Glutamatergic neuron (in vitro differentiated cells): ENCODE measurements around the gene C10orf53. TPM values are rescaled to one million over a fixed set of nuclear protein-coding genes. Genes with fewer than 3 reads are reported as not detected.
A peak's percentile ranks its signal among the peaks of the same experiment; 100 is the strongest.

Experiments used
- DNase-seq: peaks from one replicate; pipeline ENCODE4 v3.0.0; 2022
- H3K27ac Mint-ChIP-seq: one replicate; pipeline ENCODE4 v1.8.0; 2020; ENCODE audit warnings: mild to moderate bottlenecking, mixed read lengths, inconsistent platforms; ENCODE audit not compliant: unreplicated experiment
- H3K27me3 Mint-ChIP-seq: one replicate; pipeline ENCODE4 v1.8.0; 2020; ENCODE audit warnings: mild to moderate bottlenecking, moderate library complexity, mixed read lengths, inconsistent platforms; ENCODE audit not compliant: unreplicated experiment
- H3K36me3 Mint-ChIP-seq: one replicate; pipeline ENCODE4 v1.8.0; 2020; ENCODE audit warnings: mild to moderate bottlenecking, mixed read lengths, inconsistent platforms; ENCODE audit not compliant: unreplicated experiment
- H3K4me1 Mint-ChIP-seq: one replicate; pipeline ENCODE4 v1.8.0; 2020; ENCODE audit warnings: mild to moderate bottlenecking, low read depth, mixed read lengths, inconsistent platforms; ENCODE audit not compliant: unreplicated experiment
- H3K4me3 Mint-ChIP-seq: one replicate; pipeline ENCODE4 v1.8.0; 2020; ENCODE audit warnings: mild to moderate bottlenecking, mixed read lengths, inconsistent platforms; ENCODE audit not compliant: unreplicated experiment
- H3K9me3 Mint-ChIP-seq: one replicate; pipeline ENCODE4 v1.8.0; 2020; ENCODE audit warnings: mild to moderate bottlenecking, moderate library complexity, mixed read lengths, inconsistent platforms; ENCODE audit not compliant: unreplicated experiment
- total RNA-seq: library from RNA; stranded (reverse); fragmentation: NEBNext Ultra II Directional; extraction: Animal tissue kit (Norgen Biotek cat#: 25700); gene quantifications from one replicate; pipeline ENCODE4 v1.2.1, GENCODE V29; 2021; ENCODE audit not compliant: unreplicated experiment
- TF ChIP-seq, protein P1 (sequence below): fragments of 200-600 bp; sonication (generic); IDR thresholded peaks from one replicate; pipeline ENCODE4 v1.5.0; 2021; ENCODE audit not compliant: partially characterized antibody, unreplicated experiment

Gene C10orf53
- total RNA-seq, 1 donor from 2014 or later, result 0.25 TPM

DNA sequence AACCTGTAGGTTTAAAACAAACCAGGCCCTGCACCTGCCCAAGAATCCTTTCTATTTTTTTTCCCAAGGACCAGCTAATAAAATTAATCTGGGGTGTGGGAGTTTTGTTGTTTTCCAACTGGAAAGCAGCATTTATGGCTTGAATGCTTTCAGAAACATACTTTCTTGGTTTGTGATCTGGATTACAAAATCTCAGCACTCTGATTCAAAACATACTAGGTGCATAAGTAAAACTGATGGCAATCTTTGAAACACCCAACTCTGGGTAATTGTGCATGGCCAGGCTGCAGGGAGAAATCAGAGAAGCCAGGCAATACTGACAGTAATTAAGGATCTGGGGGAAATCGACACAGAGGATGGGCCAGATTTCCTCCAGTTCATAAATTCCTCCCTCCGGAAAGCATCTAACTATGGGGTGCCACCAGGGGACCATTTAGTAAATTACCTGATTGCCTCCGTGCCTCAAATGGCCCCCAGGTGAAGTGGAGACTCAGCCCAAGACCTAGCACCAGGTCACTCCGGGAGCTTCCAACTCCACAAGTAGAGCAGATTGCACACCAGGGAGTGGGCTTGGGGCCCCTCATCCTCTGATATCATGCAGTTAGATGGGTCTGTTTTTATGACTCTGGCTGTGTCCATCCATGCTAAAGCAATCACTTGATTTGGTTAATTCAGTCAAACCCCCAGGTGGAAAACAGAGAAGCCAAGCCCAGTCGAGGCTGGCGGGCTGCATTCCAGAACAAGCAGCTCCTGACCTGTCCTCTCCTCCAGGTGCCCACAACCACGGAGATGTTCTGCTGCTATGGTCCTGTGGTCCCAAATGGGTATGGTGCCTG, 15.2 kb upstream of the C10orf53 start:
- DNase-seq, result no peak
- Mint-ChIP-seq H3K4me1 (peaks cover 18% of the 10 kb centered on the region), H3K9me3 (peaks cover 6% of the 10 kb centered on the region), H3K36me3 (peaks cover 3% of the 10 kb centered on the region), H3K4me3 (no peak overlapping the region), H3K27ac (no peak overlapping the region), H3K27me3 (peaks cover 5% of the 10 kb centered on the region)
- TF ChIP-seq, protein P1, sequence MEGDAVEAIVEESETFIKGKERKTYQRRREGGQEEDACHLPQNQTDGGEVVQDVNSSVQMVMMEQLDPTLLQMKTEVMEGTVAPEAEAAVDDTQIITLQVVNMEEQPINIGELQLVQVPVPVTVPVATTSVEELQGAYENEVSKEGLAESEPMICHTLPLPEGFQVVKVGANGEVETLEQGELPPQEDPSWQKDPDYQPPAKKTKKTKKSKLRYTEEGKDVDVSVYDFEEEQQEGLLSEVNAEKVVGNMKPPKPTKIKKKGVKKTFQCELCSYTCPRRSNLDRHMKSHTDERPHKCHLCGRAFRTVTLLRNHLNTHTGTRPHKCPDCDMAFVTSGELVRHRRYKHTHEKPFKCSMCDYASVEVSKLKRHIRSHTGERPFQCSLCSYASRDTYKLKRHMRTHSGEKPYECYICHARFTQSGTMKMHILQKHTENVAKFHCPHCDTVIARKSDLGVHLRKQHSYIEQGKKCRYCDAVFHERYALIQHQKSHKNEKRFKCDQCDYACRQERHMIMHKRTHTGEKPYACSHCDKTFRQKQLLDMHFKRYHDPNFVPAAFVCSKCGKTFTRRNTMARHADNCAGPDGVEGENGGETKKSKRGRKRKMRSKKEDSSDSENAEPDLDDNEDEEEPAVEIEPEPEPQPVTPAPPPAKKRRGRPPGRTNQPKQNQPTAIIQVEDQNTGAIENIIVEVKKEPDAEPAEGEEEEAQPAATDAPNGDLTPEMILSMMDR, result no peak

DNA sequence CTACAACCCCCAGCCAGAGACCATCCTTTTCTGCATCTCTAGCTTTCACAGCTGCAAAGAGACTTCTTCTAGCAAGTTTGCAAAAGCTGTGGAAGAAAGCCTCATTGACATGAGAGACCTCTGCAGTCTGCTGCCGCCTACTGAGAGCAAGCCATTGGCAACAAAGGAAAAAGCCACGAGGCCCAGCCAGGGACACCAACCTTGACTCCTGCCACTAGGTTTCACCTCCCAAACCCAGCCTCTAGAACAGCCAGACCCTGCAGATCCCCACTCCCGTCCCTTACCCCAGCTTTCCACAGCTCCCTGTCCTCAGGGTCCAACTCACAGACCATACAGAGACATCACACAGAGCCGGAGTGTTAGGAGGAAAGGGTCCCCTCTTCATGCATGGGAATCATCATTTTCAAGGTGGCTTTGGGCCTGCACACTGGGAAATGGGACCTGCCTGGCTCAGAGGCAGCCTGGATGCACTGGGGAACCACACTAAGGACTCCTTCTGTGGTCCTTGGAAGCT, 14.6 kb upstream of the C10orf53 start:
- TF ChIP-seq, protein P1, result no peak
- H3K4me1 Mint-ChIP-seq, result peaks cover 21% of the 10 kb centered on the region
- H3K27me3 Mint-ChIP-seq, result peaks cover 5% of the 10 kb centered on the region
- H3K9me3 Mint-ChIP-seq, result peaks cover 6% of the 10 kb centered on the region
- H3K4me3 Mint-ChIP-seq, result no peak overlapping the region
- no peak overlapping the region for H3K27ac Mint-ChIP-seq
- H3K36me3 Mint-ChIP-seq, result no peaks in the 10 kb centered on the region
- no peak for DNase-seq

DNA sequence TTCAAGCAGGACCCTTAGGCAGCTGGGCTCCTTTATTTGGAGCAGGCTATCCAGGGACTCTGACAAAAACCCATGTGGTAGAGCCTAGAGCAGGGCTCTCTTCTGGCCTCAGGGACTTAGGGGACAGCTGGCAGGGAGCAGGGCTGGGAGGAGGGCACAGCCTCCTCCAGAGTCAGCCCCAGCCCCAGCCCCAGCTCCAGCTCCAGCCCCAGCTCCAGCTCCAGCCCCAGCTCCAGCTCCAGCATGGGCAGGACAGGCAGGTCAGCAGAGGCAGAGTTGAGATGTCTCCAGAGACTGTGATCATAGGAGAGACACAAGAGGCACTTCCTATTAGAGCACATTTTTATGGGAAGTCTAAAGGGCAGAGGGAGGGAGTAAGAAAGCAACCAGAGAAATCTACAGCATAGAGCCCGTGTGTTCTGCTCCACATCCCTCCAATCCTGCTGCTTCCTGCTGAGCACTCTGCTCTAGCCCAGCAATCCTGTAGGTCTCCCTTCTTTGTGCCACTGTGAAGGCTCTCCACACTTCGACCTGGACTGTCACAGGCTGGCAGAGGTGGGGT, 13.3 kb upstream of the C10orf53 start:
- no peak for DNase-seq
- TF ChIP-seq, protein P1, result no peak
- peaks cover 7% of the 10 kb centered on the region for H3K9me3 Mint-ChIP-seq
- no peak overlapping the region for H3K27ac Mint-ChIP-seq
- H3K36me3 Mint-ChIP-seq, result peaks cover under 1% of the 10 kb centered on the region
- peaks cover 4% of the 10 kb centered on the region for H3K27me3 Mint-ChIP-seq
- H3K4me3 Mint-ChIP-seq, result no peak overlapping the region
- H3K4me1 Mint-ChIP-seq, result peaks cover 21% of the 10 kb centered on the region

DNA sequence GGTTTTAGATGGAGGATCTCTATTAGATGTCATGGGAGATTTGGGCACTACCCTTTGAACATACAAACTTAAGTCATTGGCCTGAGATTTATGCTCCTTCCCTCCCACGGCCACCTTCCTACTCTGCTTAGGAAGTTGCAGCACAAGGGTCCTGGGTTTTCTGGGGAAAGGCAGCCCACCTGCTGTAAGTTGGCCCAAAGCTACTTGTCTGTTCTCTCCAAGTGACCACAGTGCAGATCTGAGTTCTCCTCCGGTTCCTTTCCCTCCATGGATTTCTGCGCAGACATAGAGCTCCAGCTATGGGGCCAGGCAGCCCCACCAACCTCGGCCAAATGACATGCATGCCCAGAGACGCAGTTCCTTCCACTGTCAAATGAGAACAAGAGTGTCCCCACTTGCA, 12.8 kb upstream of the C10orf53 start:
- Mint-ChIP-seq H3K4me3 (no peak overlapping the region), H3K27me3 (peaks cover 6% of the 10 kb centered on the region), H3K4me1 (peaks cover 21% of the 10 kb centered on the region), H3K9me3 (peaks cover 9% of the 10 kb centered on the region), H3K36me3 (peaks cover 6% of the 10 kb centered on the region), H3K27ac (no peak overlapping the region)
- DNase-seq, result no peak
- TF ChIP-seq, protein P1, result no peak

DNA sequence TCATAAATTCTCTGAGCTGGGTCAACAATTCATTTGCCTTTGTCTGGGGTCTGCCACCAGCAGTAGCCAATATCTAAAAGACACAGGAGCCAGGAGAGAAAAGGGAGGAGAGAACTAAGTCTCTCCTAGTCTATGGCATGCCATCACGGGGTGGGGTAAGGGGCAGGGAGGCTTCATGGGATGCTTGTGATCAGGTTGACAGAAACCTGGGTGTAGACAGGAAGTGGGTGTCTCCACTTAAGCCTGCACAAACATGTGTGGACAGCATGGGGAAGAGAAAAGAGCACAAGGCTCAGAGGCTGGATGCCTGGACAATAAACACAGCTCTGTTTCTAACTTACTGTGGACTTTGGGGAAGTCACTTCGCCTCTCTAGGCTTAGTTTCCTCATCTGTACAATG, 11.5 kb upstream of the C10orf53 start:
- Mint-ChIP-seq H3K4me1 (peaks cover 21% of the 10 kb centered on the region), H3K9me3 (peaks cover 9% of the 10 kb centered on the region), H3K27ac (no peak overlapping the region), H3K36me3 (peaks cover 9% of the 10 kb centered on the region), H3K27me3 (peaks cover 6% of the 10 kb centered on the region), H3K4me3 (peak overlapping the region; percentile 6)
- TF ChIP-seq, protein P1, result no peak
- no peak for DNase-seq
